GM21447 (cell line): ENCODE results near the gene NKX2-1.
"Not testable (repeated sequence)": the region's sequence is repeated elsewhere in the genome, so short reads cannot be mapped to it uniquely, and the experiment has no call there.

ENCODE experiments used
- ATAC-seq: cut with Tn5 transposase; IDR thresholded peaks from one replicate; pipeline ENCODE4 v1.9.1; 2021; ENCODE audit not compliant: unreplicated experiment

NKX2-1 gene

GRCh38 chr14:36505892-36506731 is 13.9 kb downstream of the NKX2-1 start:
- ATAC-seq, result no peak

- ATAC-seq, result no peak
These were observed 14.7 kb downstream of the NKX2-1 start for GRCh38 chr14:36505181-36505815.

- no peak for ATAC-seq
These were observed 15.3 kb downstream of the NKX2-1 start for GRCh38 chr14:36504771-36505175.

- ATAC-seq, result no peak
These were observed 16.0 kb downstream of the NKX2-1 start for GRCh38 chr14:36503771-36504741.

- ATAC-seq, result no peak
These were observed 17.2 kb downstream of the NKX2-1 start for GRCh38 chr14:36502558-36503508.

GRCh38 chr14:36498938-36499337 is 21.1 kb downstream of the NKX2-1 start:
- ATAC-seq, result no peak

- ATAC-seq, result no peak
These were observed 23.7 kb downstream of the NKX2-1 start for GRCh38 chr14:36496346-36496745.

GRCh38 chr14:36495666-36496065 is 24.4 kb downstream of the NKX2-1 start:
- ATAC-seq, result no peak

- ATAC-seq, result no peak
These were observed 26.3 kb downstream of the NKX2-1 start for GRCh38 chr14:36493761-36494160.

GRCh38 chr14:36485773-36486172 is 34.3 kb downstream of the NKX2-1 start:
- ATAC-seq, result no peak

- peak; percentile 50 for ATAC-seq
These were observed 40.7 kb downstream of the NKX2-1 start for GRCh38 chr14:36479344-36479743.

GRCh38 chr14:36478782-36479181 is 41.2 kb downstream of the NKX2-1 start:
- ATAC-seq, result peak; percentile 55

- no peak for ATAC-seq
These were observed 42.8 kb downstream of the NKX2-1 start for GRCh38 chr14:36477266-36477665.

- ATAC-seq, result not testable (repeated sequence)
These were observed 44.0 kb downstream of the NKX2-1 start for GRCh38 chr14:36476061-36476460.

GRCh38 chr14:36474593-36474992 is 45.4 kb downstream of the NKX2-1 start:
- no peak for ATAC-seq

GRCh38 chr14:36471431-36471830 is 48.6 kb downstream of the NKX2-1 start:
- ATAC-seq, result no peak

GRCh38 chr14:36467332-36467731 is 52.7 kb downstream of the NKX2-1 start:
- ATAC-seq, result no peak
